Adipose tissue (tissue), 3 donors: ENCODE data around the gene CNKSR3. TPM values are rescaled to one million over a fixed set of nuclear protein-coding genes. Genes with fewer than 3 reads are reported as not detected.

Experiments
- H3K27ac ChIP-seq: one replicate; pipeline ENCODE4 v1.5.1; 2013; ENCODE audit warnings: low read depth, low read length
- WGBS, 3 donors: extraction: QIAGEN DNeasy Blood & Tissue Kit; methylation state at CpG; one replicate each; pipeline ENCODE4 v1.1.7; 2013; 5-methylcytosine and 5-hydroxymethylcytosine counted together
- polyA plus RNA-seq, 3 donors: library from polyadenylated mRNA; stranded (reverse); fragments of 200-250 nt; gene quantifications; one replicate each; pipeline ENCODE4 v1.2.3, GENCODE V29; 2013
- donor health status: healthy with polysubstance abuse.
- donor health status: Bipolar disorder and iron deficiency.
- donor health status: healthy.

CNKSR3 gene
- polyA plus RNA-seq, 3 donors = 3.8 to 6.8 (median 6.5) TPM

DNA sequence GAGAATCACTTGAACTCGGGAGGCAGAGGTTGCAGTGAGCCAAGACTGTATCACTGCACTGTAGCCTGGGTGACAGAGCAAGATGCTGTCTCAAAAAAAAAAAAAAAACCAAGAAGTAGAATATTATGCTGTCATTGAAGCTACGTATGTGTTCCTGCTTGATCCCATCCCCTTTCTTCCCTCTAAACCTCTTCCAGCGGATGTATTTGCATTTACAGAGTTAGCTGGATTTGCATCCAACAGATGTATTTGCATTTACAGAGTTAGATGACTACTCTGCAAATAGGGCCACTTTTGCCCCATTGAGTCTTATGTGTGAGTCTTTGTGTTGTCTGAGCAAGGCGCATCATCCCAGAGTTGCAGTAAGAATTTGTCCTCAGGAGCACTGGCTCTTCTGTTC is 128.9 kb downstream of the CNKSR3 start:
- no peak overlapping the region for H3K27ac ChIP-seq
- 94 to 99% (median 98%) methylated on average over 4 of the region's 4 CpGs for WGBS, 3 donors

DNA sequence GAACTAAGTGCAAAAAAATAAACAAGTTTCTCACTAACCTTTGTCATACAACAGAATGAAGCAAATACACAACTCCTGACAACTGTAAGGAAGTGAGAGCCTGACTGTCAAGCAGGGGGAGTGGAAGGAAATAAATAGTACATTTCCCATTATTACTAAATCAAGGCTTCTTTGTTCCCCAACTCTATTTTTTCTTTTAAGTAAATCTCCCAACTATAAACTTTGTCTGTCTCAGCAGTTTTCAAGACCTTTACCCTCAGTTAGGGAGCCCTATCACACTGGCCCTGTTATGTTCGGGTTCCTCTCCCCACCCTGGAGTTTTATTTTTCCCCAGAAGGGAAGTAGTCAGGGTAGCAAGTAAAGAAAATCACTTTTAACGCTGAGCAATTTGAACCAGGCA is 129.7 kb downstream of the CNKSR3 start:
- WGBS, 3 donors = 33 to 53% (median 33%) methylated on average over 2 of the region's 2 CpGs

DNA sequence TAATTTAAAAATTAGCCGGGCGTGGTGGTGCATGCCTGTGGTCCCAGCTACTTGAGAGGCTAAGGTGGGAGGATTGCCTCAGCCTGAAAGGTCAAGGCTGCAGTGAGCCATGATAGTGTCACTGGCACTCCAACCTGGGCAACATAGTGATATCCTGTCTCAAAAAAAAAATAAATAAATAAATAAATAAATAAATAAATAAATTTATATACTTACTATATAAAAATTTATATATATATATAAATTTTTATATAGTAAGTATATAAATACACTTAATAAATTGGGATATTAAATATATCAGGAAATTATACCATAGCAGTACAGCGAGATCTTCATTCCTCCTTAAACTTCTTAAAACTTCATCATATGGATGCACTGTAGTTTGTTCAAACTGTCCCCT is 130.9 kb downstream of the CNKSR3 start:
- H3K27ac ChIP-seq = no peak overlapping the region
- WGBS, 3 donors = 95 to 99% (median 95%) methylated on average over 3 of the region's 3 CpGs

More for the DNA sequence above, 129.7 kb downstream of the CNKSR3 start:
- no peak overlapping the region for H3K27ac ChIP-seq

GRCh38 chr6:154378518-154378917 is 132.0 kb downstream of the CNKSR3 start:
- no peak overlapping the region for H3K27ac ChIP-seq
- 82 to 98% (median 93%) methylated on average over 2 of the region's 2 CpGs for WGBS, 3 donors

GRCh38 chr6:154377726-154378125 is 132.8 kb downstream of the CNKSR3 start:
- WGBS, 3 donors = 89 to 94% (median 92%) methylated on average over 4 of the region's 4 CpGs
- no peak overlapping the region for H3K27ac ChIP-seq

DNA sequence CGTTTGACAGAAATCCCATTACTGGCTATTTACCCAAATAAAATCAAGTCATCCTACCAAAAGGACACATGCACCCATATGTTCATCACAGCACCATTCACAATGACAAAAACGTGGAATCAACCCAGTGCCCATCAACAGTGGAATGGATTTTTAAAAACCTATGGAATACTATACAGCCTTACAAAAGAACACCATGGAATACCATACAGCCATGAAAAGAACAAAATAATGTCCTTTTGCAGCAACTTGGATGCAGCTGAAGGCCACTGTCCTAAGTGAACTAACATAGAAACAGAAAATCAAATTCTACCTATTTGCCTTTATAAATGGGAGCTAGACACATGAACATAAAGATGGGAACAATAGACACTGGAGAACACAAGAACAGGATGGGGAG is 136.5 kb downstream of the CNKSR3 start:
- WGBS, 3 donors = 86 to 90% (median 89%) methylated on average over 2 of the region's 2 CpGs
- H3K27ac ChIP-seq = no peak overlapping the region

DNA sequence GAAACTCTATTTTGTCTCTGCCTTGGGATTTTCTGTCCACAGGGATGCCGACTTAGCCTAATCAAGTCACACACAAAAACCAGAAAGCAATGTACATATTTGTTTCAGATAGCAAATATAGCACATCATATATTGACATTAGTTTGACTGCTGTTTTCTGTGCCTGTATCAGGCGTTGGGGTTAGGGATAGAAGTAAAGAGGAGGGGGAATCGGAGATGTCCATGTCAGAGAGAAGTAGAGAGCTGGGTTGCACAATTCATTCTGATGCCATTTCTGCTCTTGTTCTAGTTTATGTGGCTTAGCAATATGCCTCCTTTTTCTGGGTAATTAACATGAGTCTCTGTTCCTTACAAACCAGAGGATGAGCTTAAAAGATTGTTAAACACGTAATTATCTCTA is 139.2 kb downstream of the CNKSR3 start:
- H3K27ac ChIP-seq = no peak overlapping the region
- 75 to 79% (median 79%) methylated on average over 4 of the region's 4 CpGs for WGBS, 3 donors

DNA sequence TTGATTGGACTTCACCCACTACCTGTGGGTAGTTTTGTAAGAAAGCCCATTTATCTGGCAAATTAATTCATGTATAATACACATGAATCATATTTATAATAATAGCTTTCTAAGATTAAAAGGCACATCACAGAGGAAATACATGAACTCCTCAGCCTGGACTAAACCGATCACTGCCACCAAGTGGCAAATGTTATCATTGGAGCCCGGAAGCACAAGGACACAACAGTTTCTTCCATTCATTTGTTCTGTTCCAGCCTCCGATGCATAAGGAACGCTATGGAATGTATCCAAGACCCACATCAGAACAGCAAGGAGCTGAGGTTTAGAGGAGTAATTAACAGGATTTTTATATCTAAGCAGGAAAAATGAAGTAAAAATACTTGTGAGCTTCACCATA is 139.9 kb downstream of the CNKSR3 start:
- WGBS, 3 donors = 13 to 16% (median 15%) methylated on average over 4 of the region's 4 CpGs
- no peak overlapping the region for H3K27ac ChIP-seq

DNA sequence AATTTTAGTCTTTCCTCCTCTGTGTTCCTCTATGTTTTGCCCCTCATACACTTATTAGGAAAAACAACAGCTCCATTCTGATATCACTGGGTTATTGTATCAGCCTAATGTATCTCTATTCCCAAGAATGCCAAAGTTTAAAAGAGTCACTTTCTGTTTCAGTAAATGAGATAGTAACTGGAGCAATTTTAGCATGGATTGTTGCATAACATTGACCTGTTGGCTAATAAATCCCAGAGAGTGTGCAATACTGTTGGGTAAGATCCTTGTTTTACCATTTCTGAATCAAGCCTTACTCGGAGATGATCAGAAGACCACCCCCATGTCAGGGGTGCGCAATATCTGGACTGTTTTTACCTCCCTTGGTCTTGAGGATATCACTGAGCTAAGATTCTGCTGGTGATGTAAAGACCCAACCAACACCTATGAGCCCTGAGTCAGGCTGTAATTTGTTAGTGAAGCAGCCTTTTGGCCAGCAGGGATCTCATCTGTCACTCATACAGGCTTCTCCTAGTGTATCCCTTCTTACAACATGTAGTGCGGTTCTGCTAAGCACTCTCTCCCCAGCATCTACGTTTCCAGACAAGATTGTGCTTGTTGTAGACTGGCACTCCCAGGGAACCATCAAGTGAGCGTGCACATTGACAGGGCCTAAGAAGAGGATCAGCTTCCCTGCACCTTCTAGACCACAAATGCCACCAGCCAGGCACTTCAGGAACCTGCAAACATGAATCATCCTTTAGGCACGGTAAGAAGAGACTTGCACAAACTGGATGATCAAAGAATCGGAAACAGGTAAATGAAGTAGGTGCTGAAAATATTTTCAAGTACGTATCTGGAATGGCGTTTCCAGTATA is 142.4 kb downstream of the CNKSR3 start:
- WGBS, 3 donors = 62 to 80% (median 63%) methylated on average over 9 of the region's 9 CpGs
- no peak overlapping the region for H3K27ac ChIP-seq

- WGBS, 3 donors = 65 to 93% (median 77%) methylated on average over 5 of the region's 5 CpGs
- no peak overlapping the region for H3K27ac ChIP-seq
Measured at GRCh38 chr6:154367336-154367735, 143.1 kb downstream of the CNKSR3 start.

DNA sequence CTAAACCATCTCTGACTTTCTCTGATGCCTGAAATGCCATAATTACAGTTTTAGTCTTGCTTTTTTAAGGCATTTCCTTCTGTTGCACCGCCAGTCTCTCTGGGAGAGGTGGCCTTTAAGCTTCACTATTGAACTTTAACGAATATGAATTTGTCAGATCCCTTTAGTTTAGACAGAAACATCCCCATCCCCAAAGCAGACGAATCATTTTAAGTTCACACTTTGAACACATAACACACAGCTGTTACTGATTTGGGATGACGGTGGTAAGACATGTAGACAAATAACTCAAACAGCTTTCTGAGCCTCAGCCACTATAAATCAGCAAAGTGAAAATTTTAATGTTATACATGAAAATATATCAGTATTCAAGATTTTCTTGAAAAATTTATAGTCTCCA is 146.7 kb downstream of the CNKSR3 start:
- 72 to 77% (median 72%) methylated on average over 4 of the region's 4 CpGs for WGBS, 3 donors
- no peak overlapping the region for H3K27ac ChIP-seq

- 86 to 94% (median 92%) methylated on average over 5 of the region's 5 CpGs for WGBS, 3 donors
- no peak overlapping the region for H3K27ac ChIP-seq
Measured at GRCh38 chr6:154361476-154361875, 149.0 kb downstream of the CNKSR3 start.

DNA sequence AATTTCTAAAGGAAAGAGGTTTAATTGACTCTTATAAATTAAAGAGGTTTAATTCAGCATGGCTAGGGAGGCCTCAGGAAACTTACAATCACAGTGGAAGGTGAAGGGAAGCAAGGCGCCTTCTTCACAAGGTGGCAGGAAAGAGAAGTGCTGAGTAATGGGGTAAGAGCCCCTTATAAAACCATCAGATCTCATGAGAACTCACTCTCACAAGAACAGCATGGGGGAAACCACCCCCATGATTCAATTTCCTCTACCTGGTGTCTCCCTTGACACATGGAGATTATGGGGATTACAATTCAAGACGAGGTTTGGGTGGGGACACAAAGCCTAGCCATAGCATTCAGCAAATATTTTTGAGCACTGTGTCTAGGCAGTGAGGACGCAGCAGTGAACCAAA is 150.0 kb downstream of the CNKSR3 start:
- 79 to 99% (median 86%) methylated on average over 3 of the region's 3 CpGs for WGBS, 3 donors
- H3K27ac ChIP-seq = no peak overlapping the region

GRCh38 chr6:154359679-154360078 is 150.8 kb downstream of the CNKSR3 start:
- WGBS, 3 donors = 78 to 86% (median 85%) methylated on average over 4 of the region's 4 CpGs
- no peak overlapping the region for H3K27ac ChIP-seq

DNA sequence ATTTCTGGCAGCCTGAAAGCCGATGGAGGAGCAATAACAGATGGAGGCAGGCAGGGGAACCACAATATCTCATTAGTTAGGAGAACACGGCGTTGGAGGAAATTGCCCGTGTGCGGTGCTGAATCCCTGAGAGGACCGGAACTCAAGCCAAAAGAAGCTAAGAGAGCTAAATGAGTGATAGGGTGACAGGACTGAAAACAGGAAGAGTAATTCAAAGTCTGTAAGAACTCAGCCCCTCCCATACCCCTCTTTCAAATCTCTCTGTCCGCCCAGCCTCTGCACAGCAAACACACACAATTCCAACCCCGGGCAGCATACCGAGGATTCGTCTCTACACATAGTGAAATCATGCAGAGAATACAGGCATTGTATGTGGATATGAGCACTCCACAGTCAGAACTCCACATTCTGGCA is 151.3 kb downstream of the CNKSR3 start:
- 25 to 67% (median 33%) methylated on average over 10 of the region's 10 CpGs for WGBS, 3 donors
- H3K27ac ChIP-seq = no peak overlapping the region

DNA sequence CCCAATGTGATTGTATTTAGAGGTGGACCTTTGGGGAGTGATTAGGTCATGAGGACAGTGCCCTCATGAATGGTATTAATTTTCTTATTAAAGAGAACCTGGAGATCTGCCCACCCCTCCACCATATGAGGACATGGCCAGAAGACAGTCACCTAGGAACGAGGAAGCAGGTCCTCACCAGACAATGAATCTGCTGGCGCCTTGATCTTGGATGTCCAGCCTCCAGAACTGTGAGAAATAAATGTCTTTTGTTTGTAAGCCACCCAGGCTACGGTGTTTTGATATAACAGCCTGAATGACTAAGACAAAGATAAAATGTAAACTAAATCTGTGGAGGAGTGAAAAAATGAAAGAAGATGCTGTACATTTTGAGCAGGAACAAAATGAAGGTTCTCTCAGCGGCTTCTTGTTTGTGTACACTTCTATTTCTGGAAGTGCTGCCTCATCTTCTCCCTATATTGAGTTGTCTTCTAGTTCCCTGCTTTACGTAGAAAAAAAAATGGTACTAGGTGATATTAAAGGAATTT is 152.4 kb downstream of the CNKSR3 start:
- WGBS, 3 donors = 88 to 94% (median 93%) methylated on average over 5 of the region's 5 CpGs
- no peak overlapping the region for H3K27ac ChIP-seq

DNA sequence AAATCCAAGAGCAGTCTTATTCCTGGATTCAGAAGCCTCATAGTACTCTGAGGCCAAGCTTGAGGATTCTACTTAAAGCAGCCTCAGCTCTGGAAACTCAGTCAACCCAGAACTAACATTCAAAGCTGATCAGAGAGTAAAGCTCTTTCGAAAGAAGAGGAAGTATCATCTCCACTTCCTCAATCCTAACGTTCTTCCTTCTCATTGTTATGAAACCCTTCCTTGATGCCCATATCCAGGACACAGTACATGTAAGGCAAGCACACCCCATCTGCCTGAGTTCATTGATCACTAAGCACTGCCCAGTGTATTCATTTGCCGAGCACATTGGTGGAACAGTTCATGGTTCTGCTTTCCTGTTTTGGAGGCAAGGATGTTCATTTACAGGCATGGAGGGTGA is 153.8 kb downstream of the CNKSR3 start, which contains the start of gene IPCEF1:
Gene IPCEF1, minus strand, starts transcription at position 114 of the 400 bp plus-strand sequence. CDS start 90,856 bp downstream, outside the sequence.
- H3K27ac ChIP-seq = no peak within 1 kb of the TSS
- WGBS, 3 donors = 41 to 83% (median 69%) methylated on average over 3 of the region's 3 CpGs

GRCh38 chr6:154356113-154356512 is 154.4 kb downstream of the CNKSR3 start:
- 54 to 90% (median 73%) methylated on average over 2 of the region's 2 CpGs for WGBS, 3 donors
- H3K27ac ChIP-seq = no peak overlapping the region

DNA sequence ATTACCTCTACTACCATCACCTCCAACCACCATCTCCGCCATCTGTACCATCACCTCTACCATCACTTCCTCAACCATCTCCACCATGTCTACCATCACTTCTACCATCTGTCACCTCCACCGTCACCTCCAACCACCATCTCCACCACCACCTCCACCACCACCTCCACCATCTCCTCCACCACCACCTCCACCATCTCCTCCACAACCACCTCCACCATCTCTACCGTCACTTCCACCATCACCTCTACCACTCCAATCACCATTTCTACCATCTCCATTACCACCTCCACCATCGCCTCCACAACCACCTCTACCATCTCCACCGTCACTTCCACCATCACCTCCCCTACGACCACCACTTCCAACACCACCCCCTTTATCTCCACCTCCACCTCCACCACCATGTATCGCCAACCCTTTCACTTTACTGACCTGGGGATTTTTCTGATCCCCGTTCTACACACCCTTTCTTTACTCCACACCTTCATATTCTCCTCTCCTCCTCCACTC is 156.2 kb downstream of the CNKSR3 start:
- 87 to 96% (median 89%) methylated on average over 8 of the region's 8 CpGs for WGBS, 3 donors
- H3K27ac ChIP-seq = no peak overlapping the region

DNA sequence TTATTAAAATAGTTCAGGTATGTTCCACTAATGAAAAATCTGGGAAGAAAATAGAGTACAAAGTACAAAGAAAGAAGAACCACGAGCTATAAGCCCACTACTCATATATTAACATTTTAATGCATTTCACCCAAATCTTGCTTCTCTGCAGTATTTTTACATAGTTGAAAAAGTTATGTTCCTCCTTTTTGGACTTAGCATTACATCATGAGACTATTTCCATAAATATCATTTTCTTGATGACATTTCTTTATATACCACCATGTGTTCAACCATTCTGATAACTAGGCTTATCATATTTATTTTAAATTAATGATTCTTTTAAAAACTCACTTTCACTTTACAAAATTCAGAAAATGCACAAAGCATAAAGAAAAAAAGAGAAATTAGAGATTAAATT is 156.9 kb downstream of the CNKSR3 start:
- 76 to 86% (median 83%) methylated on average over 1 of the region's 1 CpG for WGBS, 3 donors
- H3K27ac ChIP-seq = no peak overlapping the region
